Measurements from ENCODE around the gene SPPL3. TPM values are rescaled to one million over a fixed set of nuclear protein-coding genes. Genes with fewer than 3 reads are reported as not detected.
"Not testable (repeated sequence)": the region's sequence is repeated elsewhere in the genome, so short reads cannot be mapped to it uniquely, and the experiment has no call there.

Gene SPPL3
- total RNA-seq, 1 donor from 2014 or later: 44.1 TPM

- H3K27me3 ChIP-seq: no peaks in the 10 kb centered on the region
- ATAC-seq (no peak), DNase-seq (no peak)
- H3K9me3 ChIP-seq: no peaks in the 10 kb centered on the region
- peaks cover 12% of the 10 kb centered on the region for H3K36me3 ChIP-seq
- H3K4me3 ChIP-seq: no peak overlapping the region
- intact Hi-C loops (cut with DNase I): no loop called here
- H3K4me1 ChIP-seq: no peaks in the 10 kb centered on the region
- TF ChIP-seq CTCF (IDR thresholded peaks at IDR 0.05): no peak
- H3K27ac ChIP-seq: no peak overlapping the region
These were observed 170.6 kb downstream of the SPPL3 start for GRCh38 chr12:120733574-120733973.

- not testable (repeated sequence) for ATAC-seq
These were observed 172.0 kb downstream of the SPPL3 start for GRCh38 chr12:120732198-120732597.

GRCh38 chr12:120726961-120727360 is 177.2 kb downstream of the SPPL3 start:
- Histone ChIP-seq H3K4me1 (peaks cover 15% of the 10 kb centered on the region), H3K9me3 (no peaks in the 10 kb centered on the region), H3K27ac (no peak overlapping the region), H3K36me3 (peaks cover 40% of the 10 kb centered on the region), H3K27me3 (no peaks in the 10 kb centered on the region), H3K4me3 (no peak overlapping the region)
- intact Hi-C loops (cut with DNase I): no loop called here
- no peak for ATAC-seq
- DNase-seq: no peak
- no peak for TF ChIP-seq CTCF (IDR thresholded peaks at IDR 0.05)

More at GRCh38 chr12:120732198-120732597, 172.0 kb downstream of the SPPL3 start:
- intact Hi-C loops (cut with DNase I); H3K4me3 ChIP-seq; H3K27me3 ChIP-seq; H3K4me1 ChIP-seq; H3K9me3 ChIP-seq; H3K27ac ChIP-seq; DNase-seq: not testable (repeated sequence)
- H3K36me3 ChIP-seq: peaks cover 17% of the 10 kb centered on the region

GRCh38 chr12:120726510-120726793 is 177.7 kb downstream of the SPPL3 start:
- Histone ChIP-seq H3K9me3 (no peaks in the 10 kb centered on the region), H3K36me3 (peaks cover 44% of the 10 kb centered on the region), H3K27ac (no peak overlapping the region), H3K27me3 (no peaks in the 10 kb centered on the region), H3K4me3 (peak overlapping the region; percentile 82), H3K4me1 (peaks cover 17% of the 10 kb centered on the region)
- DNase-seq: no peak
- ATAC-seq: no peak
- TF ChIP-seq CTCF (IDR thresholded peaks at IDR 0.05): no peak
- intact Hi-C loops (cut with DNase I): no loop called here

GRCh38 chr12:120725659-120726509 is 178.3 kb downstream of the SPPL3 start, which contains the start of gene ACADS:
ACADS (plus strand) TSS chr12:120725826; CDS start chr12:120725886, 60 bp downstream.
- DNase-seq (peak; percentile 97), ATAC-seq (peak; percentile 99)
- Histone ChIP-seq H3K4me1 (peaks cover 17% of the 10 kb centered on the region), H3K9me3 (no peaks in the 10 kb centered on the region), H3K36me3 (peaks cover 50% of the 10 kb centered on the region), H3K27ac (peak within 1 kb of the TSS; percentile 72), H3K27me3 (no peaks in the 10 kb centered on the region), H3K4me3 (peak within 1 kb of the TSS; percentile 82)
- no peak for TF ChIP-seq CTCF (IDR thresholded peaks at IDR 0.05)
- intact Hi-C loops (cut with DNase I): no loop called here

- peaks cover 56% of the 10 kb centered on the region for H3K36me3 ChIP-seq
These were observed 179.0 kb downstream of the SPPL3 start for GRCh38 chr12:120725151-120725658.

More at GRCh38 chr12:120725151-120725658, 179.0 kb downstream of the SPPL3 start:
- ATAC-seq (no peak), DNase-seq (no peak)
- H3K9me3 ChIP-seq: no peaks in the 10 kb centered on the region
- H3K4me1 ChIP-seq: peaks cover 21% of the 10 kb centered on the region
- peak overlapping the region; percentile 72 for H3K27ac ChIP-seq
- peak overlapping the region; percentile 82 for H3K4me3 ChIP-seq
- intact Hi-C loops (cut with DNase I): no loop called here
- TF ChIP-seq CTCF (IDR thresholded peaks at IDR 0.05): no peak
- no peaks in the 10 kb centered on the region for H3K27me3 ChIP-seq
